ENCODE results near the gene ZNF385B. TPM values are rescaled to one million over a fixed set of nuclear protein-coding genes. Genes with fewer than 3 reads are reported as not detected.

ZNF385B gene
- not detected in 2 replicates for total RNA-seq
- total RNA-seq (2013) = 0.19 TPM
- not detected in 2 replicates for polyA plus RNA-seq
- polyA minus RNA-seq = not detected in 2 replicates

DNA sequence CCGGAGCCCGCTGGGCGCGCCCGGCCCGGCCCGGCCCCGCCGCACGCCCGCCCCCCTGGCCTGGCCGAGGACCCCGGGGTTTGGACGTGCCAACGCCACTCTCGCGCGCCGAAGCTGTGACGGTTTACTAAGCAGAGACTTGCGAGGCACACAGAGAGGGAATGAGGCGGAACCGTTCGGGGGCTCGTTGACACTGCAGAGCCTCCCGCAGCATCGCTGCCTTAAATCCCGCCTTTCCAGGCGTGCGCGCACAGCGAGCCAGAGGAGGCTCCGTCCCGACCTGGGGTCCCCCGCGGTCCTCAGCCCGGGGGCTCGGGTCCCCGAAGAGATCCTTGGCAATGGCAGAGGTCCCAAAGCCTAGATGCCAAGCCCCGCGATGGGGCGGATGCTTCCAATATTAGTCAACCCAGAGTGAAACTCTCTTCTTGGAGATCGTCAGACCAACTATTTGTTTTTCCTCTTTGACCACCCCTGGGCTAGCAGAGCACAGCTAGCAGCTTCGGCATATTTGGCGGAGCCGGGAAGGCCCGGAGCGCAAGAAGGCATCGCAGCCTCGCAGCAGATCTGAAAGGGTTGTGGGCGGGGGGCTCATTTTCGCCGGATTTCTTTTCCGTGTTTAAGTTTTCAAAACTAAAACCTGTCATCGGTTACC is at the start of gene ZNF385B:
ZNF385B (minus strand) TSS at position 197 of the 652 bp plus-strand sequence.
- peak within 1 kb of the TSS; percentile 61 for H3K4me3 Mint-ChIP-seq
- no peak for ATAC-seq (ENCODE audit: low read depth)
- peaks cover 0 to 25% (median 11%) of the 10 kb centered on the region in 4 experiments for H3K27me3 ChIP-seq (replicated peaks in 1 of 4; ENCODE audit: control extremely low read depth in 1 of 4, control insufficient read depth in 3 of 4, insufficient read depth in 4 of 4, low read length in 3 of 4)

DNA sequence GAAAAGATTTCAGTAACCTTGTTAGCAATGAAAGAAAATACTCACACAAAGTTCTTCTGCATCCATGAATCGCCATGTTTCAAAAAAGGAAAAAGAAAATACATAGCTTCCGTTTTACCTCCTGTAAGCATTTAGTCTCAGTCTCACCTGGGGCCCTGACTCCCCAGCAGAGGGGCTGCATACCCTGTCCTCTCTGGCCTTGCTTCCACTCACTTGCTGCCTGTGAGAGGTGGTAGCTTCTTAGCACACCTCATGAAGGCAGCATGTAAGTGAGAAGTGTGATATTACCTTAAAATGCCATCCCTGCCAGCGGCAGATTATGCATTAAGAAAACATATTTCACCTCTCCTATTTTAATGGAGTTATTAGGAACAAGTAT is 49.3 kb upstream of the ZNF385B start:
- Histone ChIP-seq H3K4me1 (ENCODE audit: control insufficient read depth in 2 of 2, insufficient read depth in 2 of 2, low read length in 2 of 2) (no peaks in the 10 kb centered on the region), H3K79me2 (ENCODE audit: control insufficient read depth, insufficient read depth, low read length) (no peaks in the 10 kb centered on the region), H3K36me3 (replicated peaks in 1 of 2; ENCODE audit: control extremely low read depth in 1 of 2, control insufficient read depth in 1 of 2, extremely low read depth in 1 of 2, insufficient read depth in 2 of 2, low read length in 1 of 2) (no peaks in the 10 kb centered on the region), H3K9me3 (ENCODE audit: control extremely low read depth in 1 of 3, control insufficient read depth in 2 of 3, insufficient read depth in 1 of 3, low read length in 2 of 3) (no peaks in the 10 kb centered on the region), H4K20me1 (ENCODE audit: control insufficient read depth, insufficient read depth, low read length, poor library complexity, severe bottlenecking) (no peaks in the 10 kb centered on the region), H3K9ac (ENCODE audit: low read length) (no peak overlapping the region), H3K27ac (ENCODE audit: low read length in 2 of 2) (no peak overlapping the region), H3K27me3 (replicated peaks in 1 of 4; ENCODE audit: control extremely low read depth in 1 of 4, control insufficient read depth in 3 of 4, insufficient read depth in 4 of 4, low read length in 3 of 4) (no peaks in the 10 kb centered on the region), H3K4me2 (replicated peaks; ENCODE audit: low read depth, low read length, poor library complexity, severe bottlenecking) (no peak overlapping the region), H2AFZ (ENCODE audit: insufficient read depth, low read depth, low read length, poor library complexity, severe bottlenecking) (no peak overlapping the region), H3K4me3 (ENCODE audit: control extremely low read depth in 1 of 5, extremely low read depth in 1 of 5, insufficient read depth in 1 of 5, low read depth in 2 of 5, low read length in 4 of 5) (no peak overlapping the region)
- no peak overlapping the region for H3K27ac Mint-ChIP-seq
- ChIA-PET CTCF (no interaction called here), POLR2A (no interaction called here)
- no CpG with 5 or more reads among the region's 3 CpGs for WGBS (ENCODE audit: insufficient coverage)
- intact Hi-C loops (cut with micrococcal nuclease) = no loop called here
- H3K4me3 Mint-ChIP-seq = no peak overlapping the region
- ATAC-seq (ENCODE audit: low read depth) (no peak), DNase-seq (no peak)
- no peaks in the 10 kb centered on the region for H3K4me1 Mint-ChIP-seq
- no peaks in the 10 kb centered on the region for H3K27me3 Mint-ChIP-seq
- TF ChIP-seq, protein P1, sequence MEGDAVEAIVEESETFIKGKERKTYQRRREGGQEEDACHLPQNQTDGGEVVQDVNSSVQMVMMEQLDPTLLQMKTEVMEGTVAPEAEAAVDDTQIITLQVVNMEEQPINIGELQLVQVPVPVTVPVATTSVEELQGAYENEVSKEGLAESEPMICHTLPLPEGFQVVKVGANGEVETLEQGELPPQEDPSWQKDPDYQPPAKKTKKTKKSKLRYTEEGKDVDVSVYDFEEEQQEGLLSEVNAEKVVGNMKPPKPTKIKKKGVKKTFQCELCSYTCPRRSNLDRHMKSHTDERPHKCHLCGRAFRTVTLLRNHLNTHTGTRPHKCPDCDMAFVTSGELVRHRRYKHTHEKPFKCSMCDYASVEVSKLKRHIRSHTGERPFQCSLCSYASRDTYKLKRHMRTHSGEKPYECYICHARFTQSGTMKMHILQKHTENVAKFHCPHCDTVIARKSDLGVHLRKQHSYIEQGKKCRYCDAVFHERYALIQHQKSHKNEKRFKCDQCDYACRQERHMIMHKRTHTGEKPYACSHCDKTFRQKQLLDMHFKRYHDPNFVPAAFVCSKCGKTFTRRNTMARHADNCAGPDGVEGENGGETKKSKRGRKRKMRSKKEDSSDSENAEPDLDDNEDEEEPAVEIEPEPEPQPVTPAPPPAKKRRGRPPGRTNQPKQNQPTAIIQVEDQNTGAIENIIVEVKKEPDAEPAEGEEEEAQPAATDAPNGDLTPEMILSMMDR (IDR thresholded peaks at IDR 0.05) = no peak
- TF ChIP-seq EZH2 (IDR thresholded peaks at IDR 0.05; ENCODE audit: borderline replicate concordance, insufficient read depth, low read depth, low read length, poor library complexity, severe bottlenecking) = no peak
- H3K9me3 Mint-ChIP-seq (ENCODE audit: insufficient read depth) = no peaks in the 10 kb centered on the region

More for the DNA sequence above, at the start of gene ZNF385B:
- no peaks in the 10 kb centered on the region for H4K20me1 ChIP-seq (ENCODE audit: control insufficient read depth, insufficient read depth, low read length, poor library complexity, severe bottlenecking)
- WGBS (ENCODE audit: insufficient coverage) = 2% methylated on average over 50 of the region's 55 CpGs
- peaks cover 13 to 15% of the 10 kb centered on the region in 2 donors for H3K4me1 ChIP-seq (ENCODE audit: control insufficient read depth in 2 of 2, insufficient read depth in 2 of 2, low read length in 2 of 2)
- peak within 1 kb of the TSS; percentile 42 for H3K4me2 ChIP-seq (replicated peaks; ENCODE audit: low read depth, low read length, poor library complexity, severe bottlenecking)
- H3K27ac ChIP-seq (ENCODE audit: low read length in 2 of 2) = no peak within 1 kb of the TSS
- no peak within 1 kb of the TSS for H3K9ac ChIP-seq (ENCODE audit: low read length)
- no peak for DNase-seq
- TF ChIP-seq, protein P1 (IDR thresholded peaks at IDR 0.05) = no peak
- no peak for TF ChIP-seq EZH2 (IDR thresholded peaks at IDR 0.05; ENCODE audit: borderline replicate concordance, insufficient read depth, low read depth, low read length, poor library complexity, severe bottlenecking)
- no peaks in the 10 kb centered on the region for H3K36me3 ChIP-seq (replicated peaks in 1 of 2; ENCODE audit: control extremely low read depth in 1 of 2, control insufficient read depth in 1 of 2, extremely low read depth in 1 of 2, insufficient read depth in 2 of 2, low read length in 1 of 2)
- intact Hi-C loops (cut with micrococcal nuclease) = no loop called here
- H3K79me2 ChIP-seq (ENCODE audit: control insufficient read depth, insufficient read depth, low read length) = no peaks in the 10 kb centered on the region
- peaks cover 0 to 3% (median 0%) of the 10 kb centered on the region in 3 donors for H3K9me3 ChIP-seq (ENCODE audit: control extremely low read depth in 1 of 3, control insufficient read depth in 2 of 3, insufficient read depth in 1 of 3, low read length in 2 of 3)
- no peak within 1 kb of the TSS for H3K4me3 ChIP-seq (ENCODE audit: control extremely low read depth in 1 of 5, extremely low read depth in 1 of 5, insufficient read depth in 1 of 5, low read depth in 2 of 5, low read length in 4 of 5)
- Mint-ChIP-seq H3K9me3 (ENCODE audit: insufficient read depth) (no peaks in the 10 kb centered on the region), H3K27ac (no peak within 1 kb of the TSS), H3K27me3 (peaks cover 60% of the 10 kb centered on the region), H3K4me1 (peaks cover 14% of the 10 kb centered on the region)
- H2AFZ ChIP-seq (ENCODE audit: insufficient read depth, low read depth, low read length, poor library complexity, severe bottlenecking) = peak within 1 kb of the TSS; percentile 28
- ChIA-PET POLR2A (no interaction called here), CTCF (no interaction called here)

Data from B cell (primary cell).